ENCODE results near the gene NRG3.

DNA sequence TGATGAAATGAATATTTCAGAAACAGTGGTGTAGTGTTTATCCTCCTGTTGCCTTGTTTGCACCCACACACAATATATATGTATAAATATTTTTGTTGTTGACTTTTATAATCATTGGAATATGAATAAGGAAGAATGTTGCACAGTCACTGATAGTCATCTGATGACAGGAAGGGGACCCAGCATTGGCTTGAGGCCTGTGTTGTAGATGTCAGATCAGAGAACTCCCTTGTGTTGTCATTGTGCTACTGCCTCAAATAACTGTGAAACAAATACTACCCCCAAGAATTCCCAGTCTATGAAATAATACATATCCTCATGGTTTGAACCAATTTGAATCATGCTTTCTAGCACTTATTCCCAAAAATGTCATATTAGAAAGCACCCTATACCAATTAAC lies 84.0 kb downstream of the NRG3 start:
- TF ChIP-seq RNF2 (IDR thresholded peaks at IDR 0.05; ENCODE audit: borderline replicate concordance, low read depth, low read length, missing control alignments, poor library complexity, severe bottlenecking), result no peak
- TF ChIP-seq NANOG (IDR thresholded peaks at IDR 0.05; ENCODE audit: insufficient read depth, low read depth, low read length, poor library complexity, severe bottlenecking), result no peak
- no peak for TF ChIP-seq GABPA (IDR thresholded peaks at IDR 0.05; ENCODE audit: borderline replicate concordance, insufficient read depth, low read length)
- TF ChIP-seq SP2 (IDR thresholded peaks at IDR 0.05; ENCODE audit: low read length), result no peak
- no peak for TF ChIP-seq CTCF (IDR thresholded peaks at IDR 0.05; ENCODE audit: control extremely low read depth in 1 of 3, insufficient read depth in 1 of 3, low read depth in 1 of 3, low read length in 3 of 3)
- TF ChIP-seq CHD1 (IDR thresholded peaks at IDR 0.05; ENCODE audit: low read depth, low read length), result no peak
- no peak for TF ChIP-seq POLR2A (IDR thresholded peaks at IDR 0.05; ENCODE audit: control extremely low read depth in 1 of 2, low read depth in 2 of 2, low read length in 2 of 2)
- no peak for TF ChIP-seq NRF1 (IDR thresholded peaks at IDR 0.05; ENCODE audit: low read depth, low read length)
- TF ChIP-seq, protein P1, sequence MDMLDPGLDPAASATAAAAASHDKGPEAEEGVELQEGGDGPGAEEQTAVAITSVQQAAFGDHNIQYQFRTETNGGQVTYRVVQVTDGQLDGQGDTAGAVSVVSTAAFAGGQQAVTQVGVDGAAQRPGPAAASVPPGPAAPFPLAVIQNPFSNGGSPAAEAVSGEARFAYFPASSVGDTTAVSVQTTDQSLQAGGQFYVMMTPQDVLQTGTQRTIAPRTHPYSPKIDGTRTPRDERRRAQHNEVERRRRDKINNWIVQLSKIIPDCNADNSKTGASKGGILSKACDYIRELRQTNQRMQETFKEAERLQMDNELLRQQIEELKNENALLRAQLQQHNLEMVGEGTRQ (IDR thresholded peaks at IDR 0.05; ENCODE audit: low read length), result no peak
- TF ChIP-seq RFX5 (IDR thresholded peaks at IDR 0.05; ENCODE audit: borderline replicate concordance, low read depth, low read length), result no peak
